Fibroblast of the conjunctiva (primary cell): ENCODE measurements around the gene NEGR1.

Source experiments
- DNase-seq: peaks from one replicate; pipeline ENCODE4 v3.0.0-alpha.2; 2010; ENCODE audit warnings: low read depth

Gene NEGR1

GRCh38 chr1:71625004-71625403 lies 657.3 kb downstream of the NEGR1 start:
- no peak for DNase-seq

DNA sequence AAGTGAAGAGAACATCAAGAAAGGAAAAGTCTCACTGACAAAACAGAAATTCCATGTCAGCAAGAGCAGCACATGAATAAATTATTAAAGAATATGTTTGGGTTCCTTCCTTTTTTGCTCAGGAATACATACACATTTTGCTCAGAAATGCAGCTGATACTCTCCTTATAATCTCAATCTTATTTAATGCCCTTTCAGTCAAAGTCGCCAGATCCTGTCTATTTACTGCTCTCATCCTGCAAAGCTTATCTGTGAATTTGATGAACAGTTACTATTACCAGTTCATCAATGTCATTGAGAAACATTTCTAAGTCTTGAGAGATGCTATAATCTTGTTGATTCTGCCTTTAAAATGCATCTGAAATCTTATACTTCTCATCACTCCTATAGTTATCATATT lies 658.5 kb downstream of the NEGR1 start:
- no peak for DNase-seq

- DNase-seq, result no peak
These were observed 660.6 kb downstream of the NEGR1 start for GRCh38 chr1:71621785-71622184.

DNA sequence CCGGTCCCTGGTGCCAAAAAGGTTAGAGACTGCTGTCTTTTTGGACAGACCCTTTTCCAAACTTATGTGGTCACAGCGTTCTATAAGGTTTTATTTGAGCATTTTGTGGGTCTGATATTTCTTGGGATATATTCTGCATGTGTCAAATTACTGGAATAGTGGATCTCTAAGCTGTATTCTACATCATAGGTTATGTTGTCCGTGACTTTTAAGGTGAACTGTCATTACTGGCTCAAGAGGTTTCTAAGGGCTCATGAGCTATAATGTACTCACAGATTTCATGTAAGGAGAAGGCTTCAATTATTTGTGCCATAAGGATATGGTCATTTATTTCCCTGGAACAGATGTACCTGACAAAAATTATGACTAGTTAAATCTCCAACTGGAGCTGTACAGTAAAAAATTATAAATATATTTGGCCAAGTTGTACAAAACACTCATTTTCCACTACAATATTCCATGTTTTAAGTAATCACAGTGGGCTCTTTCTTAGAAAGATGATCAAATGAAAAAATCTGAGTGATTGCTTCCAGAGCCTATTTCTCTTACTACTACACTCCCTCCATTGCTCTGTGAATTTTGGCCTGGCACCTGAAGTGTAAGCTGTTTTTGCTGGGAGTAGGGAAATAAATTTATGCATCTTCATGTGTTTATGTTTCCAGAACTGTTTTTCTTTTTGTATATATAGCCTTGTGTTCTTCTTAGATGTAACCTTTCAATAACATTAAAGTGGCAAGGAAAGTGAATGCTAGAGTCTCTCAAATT lies 663.4 kb downstream of the NEGR1 start:
- DNase-seq, result no peak

GRCh38 chr1:71618191-71618590 lies 664.1 kb downstream of the NEGR1 start:
- DNase-seq, result no peak

- no peak for DNase-seq
These were observed 671.9 kb downstream of the NEGR1 start for GRCh38 chr1:71610476-71610875.

- no peak for DNase-seq
These were observed 679.1 kb downstream of the NEGR1 start for GRCh38 chr1:71603044-71603776.

- no peak for DNase-seq
These were observed 682.3 kb downstream of the NEGR1 start for GRCh38 chr1:71600023-71600422.

- no peak for DNase-seq
These were observed 683.0 kb downstream of the NEGR1 start for GRCh38 chr1:71599306-71599705.

DNA sequence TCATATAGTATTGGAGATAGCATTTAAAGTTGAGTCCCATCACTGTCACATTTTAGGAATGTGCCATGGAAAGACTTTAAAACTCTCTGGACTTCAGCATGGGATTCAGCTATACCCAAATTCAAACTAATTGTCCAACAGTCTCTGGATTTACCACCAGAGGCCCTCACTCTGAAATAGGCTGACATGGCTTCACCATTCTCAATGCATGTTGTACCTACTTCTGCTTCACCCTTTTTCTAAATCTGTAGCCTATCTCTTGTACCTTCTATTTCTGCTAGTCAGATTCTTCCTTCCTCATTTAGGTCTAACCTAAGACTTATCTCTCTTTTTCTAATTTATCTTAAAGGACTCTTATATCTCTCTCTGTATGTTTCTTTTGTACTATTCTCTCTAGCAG lies 688.8 kb downstream of the NEGR1 start:
- DNase-seq, result peak; percentile 4

- no peak for DNase-seq
These were observed 689.6 kb downstream of the NEGR1 start for GRCh38 chr1:71592646-71593274.

DNA sequence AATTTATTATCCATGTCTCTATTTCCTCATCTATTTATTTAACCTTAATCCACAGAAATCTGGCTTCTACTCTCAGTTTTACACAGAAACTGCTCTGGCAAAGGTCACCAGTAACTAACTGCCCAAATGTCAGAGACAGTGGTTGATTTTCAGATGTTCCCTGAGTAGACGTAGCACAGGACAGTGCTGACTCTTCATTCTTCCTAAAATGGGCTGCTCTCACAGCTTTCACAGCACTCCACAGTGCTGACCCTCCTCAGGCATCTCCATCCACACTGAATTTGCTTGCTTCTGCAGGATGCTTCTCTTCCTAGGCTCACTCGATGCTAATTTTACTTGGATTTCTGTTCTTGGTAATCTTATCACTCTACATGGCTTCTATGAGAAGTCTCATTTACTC lies 693.3 kb downstream of the NEGR1 start:
- no peak for DNase-seq

- peak; percentile 30 for DNase-seq
These were observed 694.4 kb downstream of the NEGR1 start for GRCh38 chr1:71587961-71588360.

DNA sequence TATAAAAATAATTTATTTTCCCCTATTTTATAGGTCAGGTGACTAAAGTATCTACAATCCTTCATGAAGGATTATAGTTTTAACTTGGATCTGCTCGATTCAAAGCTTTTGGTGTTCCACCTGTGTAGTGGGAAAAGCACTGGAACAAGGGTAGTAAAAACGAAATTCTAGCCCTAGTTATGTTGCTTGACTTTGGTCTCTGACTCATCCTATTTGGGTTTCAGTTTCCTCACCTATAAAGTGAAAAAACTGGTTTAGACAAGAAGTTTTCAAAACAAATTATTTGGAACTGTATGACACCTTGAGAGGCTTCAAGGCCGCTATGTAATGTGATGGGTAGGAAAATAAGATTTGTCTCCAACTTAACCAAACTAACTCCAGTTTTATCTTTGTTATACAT lies 696.3 kb downstream of the NEGR1 start:
- DNase-seq, result no peak

- DNase-seq, result no peak
These were observed 698.6 kb downstream of the NEGR1 start for GRCh38 chr1:71583756-71584155.

DNA sequence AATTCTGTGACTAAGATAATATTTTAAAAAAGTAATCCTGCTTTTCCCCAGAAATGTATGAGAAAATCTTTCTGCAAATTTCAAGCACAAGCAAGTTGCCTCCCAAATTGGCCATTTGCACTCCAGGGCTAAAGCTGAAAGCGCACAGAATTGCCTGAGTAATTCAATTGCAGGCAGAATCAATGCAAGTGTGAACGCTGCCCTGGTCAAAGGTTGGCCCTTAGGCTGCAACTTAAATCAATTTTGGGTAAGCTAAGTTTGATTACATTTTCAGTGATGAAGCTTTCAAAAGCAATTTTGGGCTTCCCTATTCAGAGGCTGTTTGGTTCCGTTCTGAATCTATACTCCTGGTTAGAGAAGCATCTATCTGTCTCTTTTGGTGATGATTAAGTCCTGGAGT lies 699.7 kb downstream of the NEGR1 start:
- no peak for DNase-seq

DNA sequence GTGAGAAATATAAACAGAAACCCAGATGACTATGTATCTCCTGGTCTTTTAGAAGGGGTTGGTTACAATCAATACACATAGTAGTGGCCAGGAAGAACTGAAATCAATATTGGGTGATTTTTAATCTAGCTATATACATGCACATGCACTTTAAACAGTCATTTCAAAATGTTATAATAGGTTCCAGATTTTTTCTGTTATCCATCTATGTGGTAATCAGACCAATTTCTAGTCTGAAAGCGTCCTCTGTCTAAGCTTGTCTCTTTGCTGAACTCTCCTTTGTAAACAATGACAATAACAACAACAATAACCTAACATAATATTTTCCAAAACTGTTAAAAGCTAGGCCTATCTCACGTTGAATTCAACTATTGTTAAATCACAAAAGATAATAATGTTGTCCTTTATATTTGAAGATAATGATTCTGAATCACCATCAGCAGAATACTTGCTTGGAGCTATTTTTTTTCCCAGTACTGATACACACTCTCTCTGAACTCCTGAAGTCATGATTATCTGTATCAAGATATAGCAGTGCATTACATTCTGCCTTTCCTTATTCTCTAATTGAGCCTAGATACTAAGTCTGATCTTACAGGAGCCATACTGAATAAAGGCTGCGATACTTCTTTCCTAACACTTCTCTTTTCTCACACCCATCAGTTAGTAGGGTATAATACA lies 704.7 kb downstream of the NEGR1 start:
- no peak for DNase-seq

DNA sequence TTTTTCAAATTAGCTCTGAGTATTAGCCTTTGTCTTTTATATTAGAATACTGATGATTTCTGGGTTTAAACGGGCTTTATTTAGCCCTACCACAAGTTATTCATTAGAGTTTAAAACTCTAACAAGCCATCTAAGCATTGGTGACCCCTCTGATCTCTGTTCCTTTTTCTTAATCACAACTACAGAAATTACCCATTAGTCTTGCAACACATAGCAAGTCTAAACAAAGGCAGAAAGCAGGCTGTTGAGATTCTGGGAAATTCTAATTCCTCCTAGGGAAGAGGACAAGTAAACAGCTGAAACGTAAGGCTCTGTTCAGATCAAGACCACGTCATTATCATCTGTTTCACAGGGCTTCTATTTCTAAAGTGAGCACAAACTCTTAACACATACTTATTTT lies 710.3 kb downstream of the NEGR1 start:
- no peak for DNase-seq

DNA sequence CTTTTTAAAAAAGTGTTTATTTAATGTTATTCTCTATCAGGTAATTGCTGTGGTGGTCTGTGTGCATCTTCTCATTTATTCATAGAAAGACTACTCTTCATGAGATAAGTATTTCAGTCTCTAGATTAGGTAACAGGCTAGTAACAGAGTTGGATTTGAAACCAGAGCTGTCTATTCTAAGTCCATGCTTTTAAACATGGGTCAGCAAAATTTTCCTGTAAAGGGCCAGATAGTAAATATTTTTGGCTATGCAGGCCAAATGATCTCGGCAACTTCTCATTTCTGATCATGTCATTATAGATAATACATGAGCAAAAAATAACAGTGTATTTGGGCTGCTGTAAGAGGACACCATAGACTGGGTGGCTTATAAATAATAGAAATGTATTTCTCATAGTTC lies 715.9 kb downstream of the NEGR1 start:
- DNase-seq, result no peak

GRCh38 chr1:71565831-71566230 lies 716.5 kb downstream of the NEGR1 start:
- no peak for DNase-seq

- DNase-seq, result no peak
These were observed 717.1 kb downstream of the NEGR1 start for GRCh38 chr1:71565262-71565661.

- no peak for DNase-seq
These were observed 720.0 kb downstream of the NEGR1 start for GRCh38 chr1:71562298-71562697.

DNA sequence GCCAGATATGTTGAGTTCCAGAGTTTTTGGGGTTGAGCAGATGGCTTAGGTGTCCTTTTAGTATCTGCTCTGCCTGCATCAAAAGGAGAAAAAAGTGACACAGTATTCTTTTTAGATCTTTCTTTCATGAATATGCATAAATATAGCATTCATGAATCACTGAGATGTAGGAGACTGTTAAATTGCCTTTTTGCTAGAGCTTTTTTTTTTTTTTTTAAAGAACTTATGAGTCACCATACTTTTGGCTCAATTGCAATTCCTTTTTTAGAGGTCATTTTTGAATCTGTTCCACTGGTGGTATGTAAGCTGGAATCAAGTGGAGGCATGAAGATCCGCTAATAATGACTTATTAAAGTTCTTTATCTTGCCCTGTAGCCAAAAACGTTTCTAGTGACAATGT lies 720.6 kb downstream of the NEGR1 start:
- DNase-seq, result peak; percentile 23
